Activated gamma-delta T cell treated with anti-CD3 and anti-CD28 coated beads, Interleukin-2, amount 50 U/mL, for 16 hours (primary cell): Measurements from ENCODE around the gene EMILIN1.
"Not testable (repeated sequence)": the region's sequence is repeated elsewhere in the genome, so short reads cannot be mapped to it uniquely, and the experiment has no call there.

Source experiments
- DNase-seq: peaks from one replicate; pipeline ENCODE4 v3.0.0-alpha.2; 2020; ENCODE audit warnings: low read depth

Gene EMILIN1

GRCh38 chr2:27054721-27055120 is 23.7 kb upstream of the EMILIN1 start:
- no peak for DNase-seq

- DNase-seq, result no peak
Observed at GRCh38 chr2:27057184-27057583, 21.2 kb upstream of the EMILIN1 start.

GRCh38 chr2:27058210-27058609 is 20.2 kb upstream of the EMILIN1 start:
- DNase-seq, result no peak

GRCh38 chr2:27059141-27059820 is 19.1 kb upstream of the EMILIN1 start:
- no peak for DNase-seq

GRCh38 chr2:27060323-27060722 is 18.1 kb upstream of the EMILIN1 start:
- no peak for DNase-seq

GRCh38 chr2:27065128-27065527 is 13.3 kb upstream of the EMILIN1 start:
- no peak for DNase-seq

GRCh38 chr2:27067385-27067784 is 11.0 kb upstream of the EMILIN1 start:
- DNase-seq, result no peak

- no peak for DNase-seq
Observed at GRCh38 chr2:27069436-27069835, 9.0 kb upstream of the EMILIN1 start.

GRCh38 chr2:27069961-27070618 is 8.3 kb upstream of the EMILIN1 start:
- no peak for DNase-seq

- no peak for DNase-seq
Observed at GRCh38 chr2:27070653-27071276, 7.7 kb upstream of the EMILIN1 start.

GRCh38 chr2:27071277-27071989 is 7.0 kb upstream of the EMILIN1 start, which contains the start of gene OST4:
TSS of gene OST4 (minus strand) at chr2:27071654.
- DNase-seq, result peak; percentile 82

GRCh38 chr2:27071990-27072830 is 6.2 kb upstream of the EMILIN1 start:
- no peak for DNase-seq

- no peak for DNase-seq
Observed at GRCh38 chr2:27072920-27073319, 5.5 kb upstream of the EMILIN1 start.

GRCh38 chr2:27073782-27074181 is 4.6 kb upstream of the EMILIN1 start:
- DNase-seq, result no peak

GRCh38 chr2:27074738-27075565 is 3.5 kb upstream of the EMILIN1 start:
- DNase-seq, result peak; percentile 30

GRCh38 chr2:27075566-27075871 is 2.9 kb upstream of the EMILIN1 start:
- DNase-seq, result not testable (repeated sequence)

- no peak for DNase-seq
Observed at GRCh38 chr2:27076323-27076722, 2.1 kb upstream of the EMILIN1 start.

GRCh38 chr2:27077231-27077630 is 1.2 kb upstream of the EMILIN1 start:
- no peak for DNase-seq

- no peak for DNase-seq
Observed at GRCh38 chr2:27079233-27080139, 1.1 kb downstream of the EMILIN1 start.

GRCh38 chr2:27080140-27080469 is 1.7 kb downstream of the EMILIN1 start:
- DNase-seq, result no peak
